GM12865 (cell line): ENCODE data around the gene HOXB6.

Source experiments
- DNase-seq: peaks from one replicate; pipeline ENCODE4 v3.0.0; 2010; ENCODE audit warnings: low read depth
- H3K4me3 ChIP-seq: 2 replicates; pipeline ENCODE4 v1.5.1; 2011; ENCODE audit warnings: mild to moderate bottlenecking, low read depth, low read length, control low read depth
- CTCF ChIP-seq: IDR thresholded peaks from 2 replicates; pipeline ENCODE4 v1.5.1; 2011; ENCODE audit warnings: low read length, control low read depth, low read depth, inconsistent platforms; ENCODE audit not compliant: insufficient read depth; ENCODE audit errors: missing control alignments

The HOXB6 gene

GRCh38 chr17:48551596-48552465, 53.0 kb downstream of the HOXB6 start:
- H3K4me3 ChIP-seq, result no peak overlapping the region
- DNase-seq, result no peak
- no peak for TF ChIP-seq CTCF

GRCh38 chr17:48551214-48551555, 53.6 kb downstream of the HOXB6 start:
- DNase-seq, result no peak
- H3K4me3 ChIP-seq, result no peak overlapping the region
- TF ChIP-seq CTCF, result no peak

GRCh38 chr17:48550502-48551213, 54.1 kb downstream of the HOXB6 start:
- H3K4me3 ChIP-seq, result no peak overlapping the region
- DNase-seq, result no peak
- no peak for TF ChIP-seq CTCF

GRCh38 chr17:48549914-48550501, 54.8 kb downstream of the HOXB6 start:
- no peak for TF ChIP-seq CTCF
- no peak for DNase-seq
- H3K4me3 ChIP-seq, result no peak overlapping the region

GRCh38 chr17:48549281-48549630, 55.5 kb downstream of the HOXB6 start:
- TF ChIP-seq CTCF, result no peak
- no peak for DNase-seq
- no peak overlapping the region for H3K4me3 ChIP-seq

- no peak for TF ChIP-seq CTCF
- no peak overlapping the region for H3K4me3 ChIP-seq
Observed at GRCh38 chr17:48548523-48549280, 56.1 kb downstream of the HOXB6 start.

More at GRCh38 chr17:48548523-48549280, 56.1 kb downstream of the HOXB6 start:
- no peak for DNase-seq
